ENCODE results near the gene NELL1.

NELL1 gene

GRCh38 chr11:21088930-21089329 lies 419.5 kb downstream of the NELL1 start:
- Histone ChIP-seq H4K5ac (ENCODE audit: low read length) (no peak overlapping the region), H4K8ac (ENCODE audit: low read depth, low read length) (no peak overlapping the region), H3K23ac (ENCODE audit: low read length) (no peak overlapping the region), H3K36me3 (ENCODE audit: control insufficient read depth, insufficient read depth, low read length) (no peaks in the 10 kb centered on the region), H2BK15ac (replicated peaks; ENCODE audit: low read depth) (no peak overlapping the region), H3K4me1 (ENCODE audit: control insufficient read depth, low read depth, low read length) (no peaks in the 10 kb centered on the region), H3K79me1 (ENCODE audit: low read length) (no peaks in the 10 kb centered on the region), H2AK5ac (ENCODE audit: low read length) (no peak overlapping the region), H3K9ac (ENCODE audit: low read length) (no peak overlapping the region), H3K4me3 (ENCODE audit: low read length) (no peak overlapping the region), H3K27me3 (ENCODE audit: insufficient read depth, low read length, poor library complexity) (no peaks in the 10 kb centered on the region), H3K27ac (ENCODE audit: low read depth, low read length) (no peak overlapping the region), H3K18ac (ENCODE audit: low read length) (no peak overlapping the region), H2BK5ac (ENCODE audit: low read length) (no peak overlapping the region), H3K56ac (ENCODE audit: low read length) (no peak overlapping the region), H3K4ac (ENCODE audit: low read depth, low read length) (no peak overlapping the region), H3K4me2 (ENCODE audit: low read length) (no peak overlapping the region), H2BK120ac (ENCODE audit: low read depth, low read length) (no peak overlapping the region), H3K79me2 (ENCODE audit: control insufficient read depth, insufficient read depth, low read length) (no peaks in the 10 kb centered on the region)
- DNase-seq: no peak

GRCh38 chr11:21104641-21105040 lies 435.3 kb downstream of the NELL1 start:
- no peak overlapping the region for H3K4me2 ChIP-seq (ENCODE audit: low read length)
- no peak overlapping the region for H3K23ac ChIP-seq (ENCODE audit: low read length)
- no peak overlapping the region for H3K56ac ChIP-seq (ENCODE audit: low read length)
- H3K27ac ChIP-seq (ENCODE audit: low read depth, low read length): no peak overlapping the region
- H3K9ac ChIP-seq (ENCODE audit: low read length): no peak overlapping the region
- H3K27me3 ChIP-seq (ENCODE audit: insufficient read depth, low read length, poor library complexity): no peaks in the 10 kb centered on the region
- WGBS (ENCODE audit: extremely low coverage, insufficient coverage, low lambda C conversion rate): no CpG with 5 or more reads among the region's 2 CpGs
- H2AK5ac ChIP-seq (ENCODE audit: low read length): no peak overlapping the region
- no peak overlapping the region for H3K4me3 ChIP-seq (ENCODE audit: low read length)
- H3K18ac ChIP-seq (ENCODE audit: low read length): no peak overlapping the region
- H3K79me2 ChIP-seq (ENCODE audit: control insufficient read depth, insufficient read depth, low read length): no peaks in the 10 kb centered on the region
- no peak overlapping the region for H2BK15ac ChIP-seq (replicated peaks; ENCODE audit: low read depth)
- H3K4me1 ChIP-seq (ENCODE audit: control insufficient read depth, low read depth, low read length): no peaks in the 10 kb centered on the region
- DNase-seq: no peak
- no peak overlapping the region for H4K5ac ChIP-seq (ENCODE audit: low read length)
- no peak overlapping the region for H3K4ac ChIP-seq (ENCODE audit: low read depth, low read length)
- no peak overlapping the region for H4K8ac ChIP-seq (ENCODE audit: low read depth, low read length)
- H2BK120ac ChIP-seq (ENCODE audit: low read depth, low read length): no peak overlapping the region
- no peaks in the 10 kb centered on the region for H3K36me3 ChIP-seq (ENCODE audit: control insufficient read depth, insufficient read depth, low read length)
- H2BK5ac ChIP-seq (ENCODE audit: low read length): no peak overlapping the region
- H3K79me1 ChIP-seq (ENCODE audit: low read length): no peaks in the 10 kb centered on the region

- Histone ChIP-seq H2BK120ac (ENCODE audit: low read depth, low read length) (no peak overlapping the region), H3K79me2 (ENCODE audit: control insufficient read depth, insufficient read depth, low read length) (no peaks in the 10 kb centered on the region), H3K9ac (ENCODE audit: low read length) (no peak overlapping the region), H3K4me3 (ENCODE audit: low read length) (no peak overlapping the region), H2BK15ac (replicated peaks; ENCODE audit: low read depth) (no peak overlapping the region), H3K4ac (ENCODE audit: low read depth, low read length) (no peak overlapping the region), H3K18ac (ENCODE audit: low read length) (no peak overlapping the region), H3K56ac (ENCODE audit: low read length) (no peak overlapping the region), H4K8ac (ENCODE audit: low read depth, low read length) (no peak overlapping the region), H2AK5ac (ENCODE audit: low read length) (no peak overlapping the region), H2BK5ac (ENCODE audit: low read length) (no peak overlapping the region), H3K27ac (ENCODE audit: low read depth, low read length) (no peak overlapping the region), H3K4me2 (ENCODE audit: low read length) (no peak overlapping the region), H3K36me3 (ENCODE audit: control insufficient read depth, insufficient read depth, low read length) (no peaks in the 10 kb centered on the region), H3K79me1 (ENCODE audit: low read length) (no peaks in the 10 kb centered on the region), H3K4me1 (ENCODE audit: control insufficient read depth, low read depth, low read length) (no peaks in the 10 kb centered on the region), H4K5ac (ENCODE audit: low read length) (no peak overlapping the region), H3K23ac (ENCODE audit: low read length) (no peak overlapping the region), H3K27me3 (ENCODE audit: insufficient read depth, low read length, poor library complexity) (no peaks in the 10 kb centered on the region)
- WGBS (ENCODE audit: extremely low coverage, insufficient coverage, low lambda C conversion rate): no CpG with 5 or more reads among the region's 5 CpGs
- peak; percentile 1 for DNase-seq
These were observed 436.0 kb downstream of the NELL1 start for GRCh38 chr11:21105196-21105917.

DNA sequence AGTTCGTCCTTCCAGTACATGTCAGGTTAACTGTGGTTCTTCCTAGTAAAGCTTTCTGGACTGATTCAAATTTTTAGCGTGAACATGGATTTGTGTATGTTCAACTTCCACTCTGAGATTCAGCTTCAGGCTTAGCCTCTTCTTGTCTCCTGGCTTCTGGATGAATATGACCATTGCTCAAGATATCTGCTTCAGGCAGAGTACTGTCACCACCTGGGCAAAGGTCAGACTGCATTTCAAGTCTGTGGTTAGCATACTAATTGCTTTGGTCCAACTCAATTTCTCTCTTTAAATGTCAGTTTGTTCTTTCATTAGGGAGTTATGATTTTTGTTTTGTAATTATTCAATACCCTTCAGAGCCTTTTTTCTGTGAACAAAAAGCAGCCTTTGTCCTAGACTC lies 440.0 kb downstream of the NELL1 start:
- no peak overlapping the region for H2BK5ac ChIP-seq (ENCODE audit: low read length)
- no peaks in the 10 kb centered on the region for H3K27me3 ChIP-seq (ENCODE audit: insufficient read depth, low read length, poor library complexity)
- H3K56ac ChIP-seq (ENCODE audit: low read length): no peak overlapping the region
- H3K36me3 ChIP-seq (ENCODE audit: control insufficient read depth, insufficient read depth, low read length): no peaks in the 10 kb centered on the region
- H3K4me3 ChIP-seq (ENCODE audit: low read length): no peak overlapping the region
- no peak overlapping the region for H3K18ac ChIP-seq (ENCODE audit: low read length)
- no peak overlapping the region for H3K9ac ChIP-seq (ENCODE audit: low read length)
- H3K4ac ChIP-seq (ENCODE audit: low read depth, low read length): no peak overlapping the region
- H3K79me2 ChIP-seq (ENCODE audit: control insufficient read depth, insufficient read depth, low read length): no peaks in the 10 kb centered on the region
- no peak overlapping the region for H2AK5ac ChIP-seq (ENCODE audit: low read length)
- no peak overlapping the region for H3K27ac ChIP-seq (ENCODE audit: low read depth, low read length)
- H4K8ac ChIP-seq (ENCODE audit: low read depth, low read length): no peak overlapping the region
- no peaks in the 10 kb centered on the region for H3K4me1 ChIP-seq (ENCODE audit: control insufficient read depth, low read depth, low read length)
- no peak for DNase-seq
- H2BK120ac ChIP-seq (ENCODE audit: low read depth, low read length): no peak overlapping the region
- no peak overlapping the region for H3K23ac ChIP-seq (ENCODE audit: low read length)
- no peak overlapping the region for H3K4me2 ChIP-seq (ENCODE audit: low read length)
- H4K5ac ChIP-seq (ENCODE audit: low read length): no peak overlapping the region
- H3K79me1 ChIP-seq (ENCODE audit: low read length): no peaks in the 10 kb centered on the region
- WGBS (ENCODE audit: extremely low coverage, insufficient coverage, low lambda C conversion rate): no CpG with 5 or more reads among the region's 2 CpGs
- H2BK15ac ChIP-seq (replicated peaks; ENCODE audit: low read depth): no peak overlapping the region

GRCh38 chr11:21110415-21110814 lies 441.0 kb downstream of the NELL1 start:
- H3K23ac ChIP-seq (ENCODE audit: low read length): no peak overlapping the region
- H3K4ac ChIP-seq (ENCODE audit: low read depth, low read length): no peak overlapping the region
- no peak overlapping the region for H3K4me2 ChIP-seq (ENCODE audit: low read length)
- no peak overlapping the region for H4K5ac ChIP-seq (ENCODE audit: low read length)
- H4K8ac ChIP-seq (ENCODE audit: low read depth, low read length): no peak overlapping the region
- WGBS (ENCODE audit: extremely low coverage, insufficient coverage, low lambda C conversion rate): no CpG with 5 or more reads among the region's 1 CpG
- DNase-seq: no peak
- H2BK15ac ChIP-seq (replicated peaks; ENCODE audit: low read depth): no peak overlapping the region
- H3K56ac ChIP-seq (ENCODE audit: low read length): no peak overlapping the region
- H3K4me3 ChIP-seq (ENCODE audit: low read length): no peak overlapping the region
- no peaks in the 10 kb centered on the region for H3K79me2 ChIP-seq (ENCODE audit: control insufficient read depth, insufficient read depth, low read length)
- H3K9ac ChIP-seq (ENCODE audit: low read length): no peak overlapping the region
- no peak overlapping the region for H2BK5ac ChIP-seq (ENCODE audit: low read length)
- H3K79me1 ChIP-seq (ENCODE audit: low read length): no peaks in the 10 kb centered on the region
- H2BK120ac ChIP-seq (ENCODE audit: low read depth, low read length): no peak overlapping the region
- H3K36me3 ChIP-seq (ENCODE audit: control insufficient read depth, insufficient read depth, low read length): no peaks in the 10 kb centered on the region
- H3K27me3 ChIP-seq (ENCODE audit: insufficient read depth, low read length, poor library complexity): no peaks in the 10 kb centered on the region
- H3K4me1 ChIP-seq (ENCODE audit: control insufficient read depth, low read depth, low read length): no peaks in the 10 kb centered on the region
- H2AK5ac ChIP-seq (ENCODE audit: low read length): no peak overlapping the region
- H3K27ac ChIP-seq (ENCODE audit: low read depth, low read length): no peak overlapping the region
- H3K18ac ChIP-seq (ENCODE audit: low read length): no peak overlapping the region

GRCh38 chr11:21113876-21114275 lies 444.5 kb downstream of the NELL1 start:
- no peaks in the 10 kb centered on the region for H3K79me1 ChIP-seq (ENCODE audit: low read length)
- H3K4ac ChIP-seq (ENCODE audit: low read depth, low read length): no peak overlapping the region
- no CpG with 5 or more reads among the region's 3 CpGs for WGBS (ENCODE audit: extremely low coverage, insufficient coverage, low lambda C conversion rate)
- H3K56ac ChIP-seq (ENCODE audit: low read length): no peak overlapping the region
- H2BK5ac ChIP-seq (ENCODE audit: low read length): no peak overlapping the region
- no peak overlapping the region for H3K27ac ChIP-seq (ENCODE audit: low read depth, low read length)
- no peak overlapping the region for H2BK120ac ChIP-seq (ENCODE audit: low read depth, low read length)
- no peak overlapping the region for H4K8ac ChIP-seq (ENCODE audit: low read depth, low read length)
- no peak overlapping the region for H3K4me2 ChIP-seq (ENCODE audit: low read length)
- H3K23ac ChIP-seq (ENCODE audit: low read length): no peak overlapping the region
- H3K18ac ChIP-seq (ENCODE audit: low read length): no peak overlapping the region
- H3K27me3 ChIP-seq (ENCODE audit: insufficient read depth, low read length, poor library complexity): no peaks in the 10 kb centered on the region
- H3K9ac ChIP-seq (ENCODE audit: low read length): no peak overlapping the region
- no peaks in the 10 kb centered on the region for H3K79me2 ChIP-seq (ENCODE audit: control insufficient read depth, insufficient read depth, low read length)
- no peak for DNase-seq
- no peak overlapping the region for H4K5ac ChIP-seq (ENCODE audit: low read length)
- H3K36me3 ChIP-seq (ENCODE audit: control insufficient read depth, insufficient read depth, low read length): no peaks in the 10 kb centered on the region
- no peak overlapping the region for H2AK5ac ChIP-seq (ENCODE audit: low read length)
- H3K4me1 ChIP-seq (ENCODE audit: control insufficient read depth, low read depth, low read length): no peaks in the 10 kb centered on the region
- no peak overlapping the region for H2BK15ac ChIP-seq (replicated peaks; ENCODE audit: low read depth)
- no peak overlapping the region for H3K4me3 ChIP-seq (ENCODE audit: low read length)
